ENCODE data around the gene SLC35C1.

SLC35C1 gene

DNA sequence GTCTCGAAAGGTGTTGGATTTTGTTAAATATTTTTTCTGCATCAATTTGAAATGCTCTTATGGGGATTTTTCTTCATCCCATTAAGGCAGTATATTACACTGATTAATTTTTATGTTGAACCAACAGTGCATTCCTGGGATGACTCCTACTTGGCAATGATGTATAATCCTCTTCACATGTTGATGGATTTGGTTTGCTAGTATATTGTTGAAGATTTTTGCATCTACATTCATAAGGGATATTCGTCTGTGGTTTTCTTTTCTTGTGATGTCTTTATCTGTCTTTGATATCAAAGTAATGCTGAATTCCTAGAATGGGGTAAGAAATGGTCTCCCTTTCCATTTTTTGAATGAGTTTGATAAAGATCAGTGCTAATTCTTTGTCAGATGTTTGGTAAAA, 18.7 kb upstream of the SLC35C1 start:
- TF ChIP-seq, protein P1, sequence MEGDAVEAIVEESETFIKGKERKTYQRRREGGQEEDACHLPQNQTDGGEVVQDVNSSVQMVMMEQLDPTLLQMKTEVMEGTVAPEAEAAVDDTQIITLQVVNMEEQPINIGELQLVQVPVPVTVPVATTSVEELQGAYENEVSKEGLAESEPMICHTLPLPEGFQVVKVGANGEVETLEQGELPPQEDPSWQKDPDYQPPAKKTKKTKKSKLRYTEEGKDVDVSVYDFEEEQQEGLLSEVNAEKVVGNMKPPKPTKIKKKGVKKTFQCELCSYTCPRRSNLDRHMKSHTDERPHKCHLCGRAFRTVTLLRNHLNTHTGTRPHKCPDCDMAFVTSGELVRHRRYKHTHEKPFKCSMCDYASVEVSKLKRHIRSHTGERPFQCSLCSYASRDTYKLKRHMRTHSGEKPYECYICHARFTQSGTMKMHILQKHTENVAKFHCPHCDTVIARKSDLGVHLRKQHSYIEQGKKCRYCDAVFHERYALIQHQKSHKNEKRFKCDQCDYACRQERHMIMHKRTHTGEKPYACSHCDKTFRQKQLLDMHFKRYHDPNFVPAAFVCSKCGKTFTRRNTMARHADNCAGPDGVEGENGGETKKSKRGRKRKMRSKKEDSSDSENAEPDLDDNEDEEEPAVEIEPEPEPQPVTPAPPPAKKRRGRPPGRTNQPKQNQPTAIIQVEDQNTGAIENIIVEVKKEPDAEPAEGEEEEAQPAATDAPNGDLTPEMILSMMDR (IDR thresholded peaks at IDR 0.05; ENCODE audit: insufficient read depth, low read depth, low read length, missing control alignments), result no peak
- H3K4me3 ChIP-seq (ENCODE audit: low read depth, low read length), result no peak overlapping the region
- no peak for DNase-seq (ENCODE audit: low read depth)

GRCh38 chr11:45788887-45789286, 16.1 kb upstream of the SLC35C1 start:
- TF ChIP-seq, protein P1 (IDR thresholded peaks at IDR 0.05; ENCODE audit: insufficient read depth, low read depth, low read length, missing control alignments), result no peak
- no peak for DNase-seq (ENCODE audit: low read depth)
- H3K4me3 ChIP-seq (ENCODE audit: low read depth, low read length), result no peak overlapping the region

DNA sequence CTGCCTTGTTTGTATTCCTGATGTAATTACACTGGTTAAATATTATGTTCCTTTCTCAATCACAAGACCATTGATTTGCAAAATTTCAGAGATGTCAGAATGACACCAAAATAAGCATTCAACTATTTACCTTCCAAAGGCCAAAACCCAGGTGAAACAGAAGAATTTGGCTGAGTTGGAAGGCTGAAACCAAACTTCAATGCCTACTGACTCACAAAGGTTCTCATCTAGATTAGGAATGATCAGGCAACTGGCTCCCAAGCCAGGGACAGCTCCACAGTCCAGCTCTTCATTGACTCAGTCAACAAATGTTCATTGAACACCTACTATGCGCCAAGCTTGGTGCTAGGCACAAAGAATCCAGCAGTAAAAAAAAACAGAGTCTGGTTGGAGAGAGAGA, 13.4 kb upstream of the SLC35C1 start:
- H3K4me3 ChIP-seq (ENCODE audit: low read depth, low read length), result no peak overlapping the region
- TF ChIP-seq, protein P1 (IDR thresholded peaks at IDR 0.05; ENCODE audit: insufficient read depth, low read depth, low read length, missing control alignments), result no peak
- no peak for DNase-seq (ENCODE audit: low read depth)

GRCh38 chr11:45794169-45794568, 10.8 kb upstream of the SLC35C1 start:
- H3K4me3 ChIP-seq (ENCODE audit: low read depth, low read length), result no peak overlapping the region
- TF ChIP-seq, protein P1 (IDR thresholded peaks at IDR 0.05; ENCODE audit: insufficient read depth, low read depth, low read length, missing control alignments), result no peak
- no peak for DNase-seq (ENCODE audit: low read depth)

DNA sequence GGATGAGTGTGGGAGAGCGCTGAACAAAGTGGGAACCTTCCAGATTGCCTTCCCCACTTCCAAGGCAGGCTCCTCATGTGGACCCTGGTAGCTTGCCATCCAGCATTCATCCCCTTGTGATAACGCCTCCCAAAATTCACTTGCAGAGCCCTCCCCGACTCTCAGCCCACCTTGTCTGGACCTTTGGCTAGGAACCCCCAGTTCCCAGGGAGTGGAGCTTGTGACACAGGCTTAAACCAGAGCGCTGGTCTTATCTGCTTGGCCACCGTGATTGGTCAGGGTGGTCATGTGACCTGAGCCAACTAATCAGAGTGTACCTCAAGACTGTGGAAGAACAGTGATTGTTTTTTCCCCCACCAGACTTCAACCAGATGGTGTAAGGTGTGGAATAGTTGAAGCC, 9.6 kb upstream of the SLC35C1 start:
- TF ChIP-seq, protein P1 (IDR thresholded peaks at IDR 0.05; ENCODE audit: insufficient read depth, low read depth, low read length, missing control alignments), result no peak
- no peak for DNase-seq (ENCODE audit: low read depth)
- H3K4me3 ChIP-seq (ENCODE audit: low read depth, low read length), result no peak overlapping the region

DNA sequence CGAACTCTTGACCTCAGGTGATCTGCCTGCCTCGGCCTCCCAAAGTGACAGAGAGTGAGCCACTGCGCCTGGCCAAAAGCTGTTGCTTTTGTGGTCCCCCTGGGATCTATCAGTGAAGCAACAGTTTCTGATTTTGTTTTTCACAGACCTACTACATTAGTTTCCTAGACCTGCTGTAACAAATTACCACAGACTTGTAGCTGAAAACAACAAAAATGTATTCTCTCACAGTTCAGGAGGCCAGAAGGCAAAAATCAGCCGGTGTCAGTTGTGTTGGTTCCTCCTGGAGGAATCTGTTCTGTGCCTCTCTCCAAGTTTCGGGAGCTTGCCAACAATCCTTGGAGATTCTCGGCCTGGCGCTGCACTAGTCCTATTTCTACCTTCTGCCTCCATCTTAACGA, 8.5 kb upstream of the SLC35C1 start:
- H3K4me3 ChIP-seq (ENCODE audit: low read depth, low read length), result no peak overlapping the region
- TF ChIP-seq, protein P1 (IDR thresholded peaks at IDR 0.05; ENCODE audit: insufficient read depth, low read depth, low read length, missing control alignments), result no peak
- DNase-seq (ENCODE audit: low read depth), result no peak

DNA sequence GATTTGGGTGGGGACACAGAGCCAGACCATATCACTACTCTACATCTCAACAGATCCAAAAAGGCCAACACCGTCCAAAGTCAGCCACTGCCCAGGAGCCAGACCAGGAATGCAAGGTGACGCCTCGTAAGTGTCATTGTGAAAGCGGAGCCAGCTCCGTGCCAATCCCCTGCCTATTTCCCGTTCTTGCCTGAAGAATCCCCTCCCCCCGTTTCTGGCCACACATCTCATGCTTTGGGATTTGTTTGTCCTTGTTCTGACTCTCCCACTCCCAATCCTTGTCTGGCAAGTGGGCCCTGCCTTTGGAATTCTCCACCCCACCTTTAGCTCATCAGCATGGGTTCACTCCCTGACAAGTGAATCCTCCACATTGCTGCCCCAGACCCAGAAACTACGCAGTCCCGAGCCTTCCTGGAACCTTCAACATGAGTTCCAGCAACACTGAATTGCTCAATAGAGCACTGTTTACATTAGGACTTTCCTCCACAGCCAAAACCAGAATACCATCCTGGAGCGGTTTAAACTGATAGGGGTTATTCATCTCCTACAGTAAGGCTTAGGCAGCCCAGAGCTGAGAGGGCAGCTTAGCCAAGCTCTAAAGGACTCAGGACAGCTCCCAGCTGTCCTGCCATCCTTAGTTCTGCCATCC, 6.0 kb upstream of the SLC35C1 start:
- TF ChIP-seq, protein P1 (IDR thresholded peaks at IDR 0.05; ENCODE audit: insufficient read depth, low read depth, low read length, missing control alignments), result no peak
- DNase-seq (ENCODE audit: low read depth), result no peak
- H3K4me3 ChIP-seq (ENCODE audit: low read depth, low read length), result no peak overlapping the region
